HK-2 (cell line): Measurements from ENCODE around the gene HIGD2B.
A peak's percentile ranks its signal among the peaks of the same experiment; 100 is the strongest.
"Not testable (repeated sequence)": the region's sequence is repeated elsewhere in the genome, so short reads cannot be mapped to it uniquely, and the experiment has no call there.

Source experiments
- DNase-seq: peaks from one replicate; pipeline ENCODE4 v3.0.0-alpha.2; 2018; ENCODE audit not compliant: unreplicated experiment

Gene HIGD2B

GRCh38 chr15:72685925-72686794 is at the start of gene HIGD2B, which contains the start of gene BBS4:
Gene HIGD2B (minus strand): TSS chr15:72686182. CDS start chr15:72676374, 9,808 bp downstream.
Gene BBS4 (plus strand): TSS chr15:72686207. CDS start chr15:72686228, 21 bp downstream.
- DNase-seq = peak; percentile 88

- DNase-seq = no peak
These were observed 49.1 kb upstream of the HIGD2B start for GRCh38 chr15:72735111-72735510.

- DNase-seq = no peak
These were observed 48.2 kb upstream of the HIGD2B start for GRCh38 chr15:72733941-72734738.

- no peak for DNase-seq
These were observed 46.5 kb upstream of the HIGD2B start for GRCh38 chr15:72732516-72732915.

GRCh38 chr15:72732086-72732485 is 46.1 kb upstream of the HIGD2B start:
- no peak for DNase-seq

- no peak for DNase-seq
These were observed 42.8 kb upstream of the HIGD2B start for GRCh38 chr15:72728821-72729220.

GRCh38 chr15:72728249-72728648 is 42.3 kb upstream of the HIGD2B start:
- DNase-seq = not testable (repeated sequence)

- DNase-seq = no peak
These were observed 41.2 kb upstream of the HIGD2B start for GRCh38 chr15:72727154-72727553.

- DNase-seq = not testable (repeated sequence)
These were observed 39.9 kb upstream of the HIGD2B start for GRCh38 chr15:72725851-72726250.

- no peak for DNase-seq
These were observed 39.5 kb upstream of the HIGD2B start for GRCh38 chr15:72725446-72725845.

GRCh38 chr15:72724028-72724427 is 38.0 kb upstream of the HIGD2B start:
- DNase-seq = no peak

- DNase-seq = peak; percentile 38
These were observed 36.2 kb upstream of the HIGD2B start for GRCh38 chr15:72722071-72722696.

GRCh38 chr15:72708551-72709303 is 22.7 kb upstream of the HIGD2B start:
- not testable (repeated sequence) for DNase-seq

- DNase-seq = no peak
These were observed 20.3 kb upstream of the HIGD2B start for GRCh38 chr15:72706266-72706665.

GRCh38 chr15:72700076-72700475 is 14.1 kb upstream of the HIGD2B start:
- DNase-seq = no peak

GRCh38 chr15:72698938-72699337 is 13.0 kb upstream of the HIGD2B start:
- DNase-seq = no peak

- no peak for DNase-seq
These were observed 5.0 kb upstream of the HIGD2B start for GRCh38 chr15:72690938-72691337.

- DNase-seq = no peak
These were observed 2.7 kb upstream of the HIGD2B start for GRCh38 chr15:72688697-72689096.

- DNase-seq = no peak
These were observed 569 bp downstream of the HIGD2B start for GRCh38 chr15:72685301-72685924.

GRCh38 chr15:72682772-72683171 is 3.2 kb downstream of the HIGD2B start:
- DNase-seq = no peak

GRCh38 chr15:72680931-72681330 is 5.1 kb downstream of the HIGD2B start:
- DNase-seq = no peak
